Motor neuron (in vitro differentiated cells): ENCODE data around the gene SF1. TPM values are rescaled to one million over a fixed set of nuclear protein-coding genes. Genes with fewer than 3 reads are reported as not detected.
A peak's percentile ranks its signal among the peaks of the same experiment; 100 is the strongest.

ENCODE experiments used
- ATAC-seq, 8 experiments: fragments of 200-7000 bp; cut with Tn5 transposase; replicated peaks in 6 of 8; 2 replicates each; pipeline ENCODE4 v1.8.0; 2021; ENCODE audit warnings: mild to moderate bottlenecking in 8 of 8, moderate library complexity in 8 of 8
- H3K27ac ChIP-seq, 2 donors: fragments of 250-450 bp; sonication (Bioruptor Pico); 2 replicates each; pipeline ENCODE4 v1.9.0; 2021; ENCODE audit warnings: antibody characterized with exemption in 2 of 2, mild to moderate bottlenecking in 2 of 2, moderate library complexity in 1 of 2
- H3K4me1 ChIP-seq, 2 donors: fragments of 250-450 bp; sonication (Bioruptor Pico); replicated peaks in 1 of 2; 2 replicates each; pipeline ENCODE4 v1.6.1; 2021; ENCODE audit warnings: antibody characterized with exemption in 2 of 2, mild to moderate bottlenecking in 2 of 2, moderate library complexity in 1 of 2
- H3K4me3 ChIP-seq, 5 donors: fragments of 250-450 bp; sonication (Bioruptor Pico); 2 replicates each; pipeline ENCODE4 v1.9.0; 2021; ENCODE audit warnings: antibody characterized with exemption in 5 of 5, mild to moderate bottlenecking in 5 of 5, moderate library complexity in 4 of 5
- WGBS, 10 experiments: fragments of 450-650 bp; shearing (Covaris generic); methylation state at CpG; one replicate each; pipeline ENCODE4 v1.0.0; 2022; 5-methylcytosine and 5-hydroxymethylcytosine counted together
- in situ Hi-C, 9 experiments: fragments of 400-800 bp; cut with MboI; loops; one replicate each; pipeline ENCODE4 v1.15.0; 2021; ENCODE audit warnings: low sequenced_read_pairs in 9 of 9, low pct_unique_long_range_greater_than_20kb in 2 of 9; ENCODE audit not compliant: unreplicated experiment in 9 of 9
- total RNA-seq, 8 experiments: library from RNA; unstranded; fragments of 300-600 nt; gene quantifications; 2 replicates each; pipeline versions ENCODE4 v1.2.3 to v1.2.4, GENCODE V29; 2022

Gene SF1
- total RNA-seq, 8 experiments from 2014 or later: 65.8 to 317 (median 98.9) TPM

- 17 to 100% (median 87%) methylated on average over 1 to 7 of the region's 10 CpGs; no CpG with 5 or more reads in 2 of the 10 experiments for WGBS, 10 experiments
- Histone ChIP-seq H3K4me1 (no peaks in the 10 kb centered on the region), H3K27ac (no peak overlapping the region), H3K4me3 (no peak overlapping the region)
- in situ Hi-C loops: no loop called here
- no peak for ATAC-seq
Observed at GRCh38 chr11:64786308-64786707, 8.0 kb upstream of the SF1 start.

GRCh38 chr11:64784813-64785581 is 6.7 kb upstream of the SF1 start:
- no peak overlapping the region for H3K27ac ChIP-seq
- in situ Hi-C loops: no loop called here
- no peak overlapping the region for H3K4me3 ChIP-seq
- no peak for ATAC-seq
- no peaks in the 10 kb centered on the region for H3K4me1 ChIP-seq
- 75 to 95% (median 88%) methylated on average over 1 to 12 of the region's 12 CpGs for WGBS, 10 experiments

GRCh38 chr11:64778223-64778472 is 194 bp downstream of the SF1 start:
- no CpG with 5 or more reads among the region's 28 CpGs for WGBS, 10 experiments
- peak in 3 of 8 experiments; percentile 0 to 6 (median 3) for ATAC-seq
- peak overlapping the region; percentile 97 to 99 for H3K27ac ChIP-seq
- peaks cover 13 to 16% of the 10 kb centered on the region in 2 donors for H3K4me1 ChIP-seq
- H3K4me3 ChIP-seq: peak overlapping the region; percentile 65 to 96 (median 93)
- in situ Hi-C loops: no loop called here

GRCh38 chr11:64777449-64778222 is 706 bp downstream of the SF1 start:
- peak; percentile 0 to 14 (median 6) for ATAC-seq
- H3K4me3 ChIP-seq: peak overlapping the region; percentile 65 to 96 (median 93)
- in situ Hi-C loops: no loop called here
- H3K27ac ChIP-seq: peak overlapping the region; percentile 97 to 99
- peaks cover 13 to 16% of the 10 kb centered on the region in 2 donors for H3K4me1 ChIP-seq
- WGBS, 10 experiments: 0% methylated on average over 1 to 3 of the region's 98 CpGs; no CpG with 5 or more reads in 6 of the 10 experiments

- Histone ChIP-seq H3K4me3 (peak overlapping the region; percentile 65 to 96 (median 93)), H3K4me1 (peaks cover 13 to 16% of the 10 kb centered on the region in 2 donors), H3K27ac (no peak overlapping the region)
- in situ Hi-C loops: no loop called here
- no peak for ATAC-seq
- 0 to 63% (median 33%) methylated on average over 1 to 3 of the region's 3 CpGs; no CpG with 5 or more reads in 2 of the 10 experiments for WGBS, 10 experiments
Observed at GRCh38 chr11:64776875-64777274, 1.5 kb downstream of the SF1 start.

GRCh38 chr11:64776425-64776824 is 1.9 kb downstream of the SF1 start:
- H3K4me3 ChIP-seq: peak overlapping the region in 3 of 5 donors; percentile 74 to 96 (median 95)
- in situ Hi-C loops: no loop called here
- no peak overlapping the region for H3K27ac ChIP-seq
- ATAC-seq: no peak
- peaks cover 13 to 16% of the 10 kb centered on the region in 2 donors for H3K4me1 ChIP-seq
- WGBS, 10 experiments: 43 to 94% (median 88%) methylated on average over 3 to 6 of the region's 6 CpGs; no CpG with 5 or more reads in 1 of the 10 experiments

- H3K4me3 ChIP-seq: no peak overlapping the region
- WGBS, 10 experiments: 75 to 100% (median 90%) methylated on average over 1 to 3 of the region's 5 CpGs; no CpG with 5 or more reads in 1 of the 10 experiments
- ATAC-seq: no peak
- in situ Hi-C loops: no loop called here
- H3K27ac ChIP-seq: no peak overlapping the region
- H3K4me1 ChIP-seq: peaks cover 7 to 11% of the 10 kb centered on the region in 2 donors
Observed at GRCh38 chr11:64774144-64774543, 4.2 kb downstream of the SF1 start.

GRCh38 chr11:64772303-64773018 is 5.9 kb downstream of the SF1 start:
- Histone ChIP-seq H3K4me3 (no peak overlapping the region), H3K4me1 (peaks cover 7 to 11% of the 10 kb centered on the region in 2 donors), H3K27ac (no peak overlapping the region)
- peak in 2 of 8 experiments; percentile 20 to 24 for ATAC-seq
- 58 to 100% (median 93%) methylated on average over 2 to 3 of the region's 3 CpGs for WGBS, 10 experiments
- in situ Hi-C loops: no loop called here

- ATAC-seq: no peak
- Histone ChIP-seq H3K27ac (no peak overlapping the region), H3K4me3 (no peak overlapping the region), H3K4me1 (peaks cover 7 to 11% of the 10 kb centered on the region in 2 donors)
- in situ Hi-C loops: no loop called here
- 71 to 100% (median 88%) methylated on average over 1 to 2 of the region's 2 CpGs; no CpG with 5 or more reads in 2 of the 10 experiments for WGBS, 10 experiments
Observed at GRCh38 chr11:64771861-64772260, 6.5 kb downstream of the SF1 start.

- H3K27ac ChIP-seq: no peak overlapping the region
- H3K4me3 ChIP-seq: no peak overlapping the region
- H3K4me1 ChIP-seq: peaks cover 0 to 2% of the 10 kb centered on the region in 2 donors
- no peak for ATAC-seq
- in situ Hi-C loops: no loop called here
- WGBS, 10 experiments: 88 to 100% (median 94%) methylated on average over 1 to 11 of the region's 12 CpGs; no CpG with 5 or more reads in 6 of the 10 experiments
Observed at GRCh38 chr11:64770120-64770519, 8.2 kb downstream of the SF1 start.

GRCh38 chr11:64769283-64769682 is 9.1 kb downstream of the SF1 start:
- peaks cover 7 to 10% of the 10 kb centered on the region in 2 donors for H3K4me1 ChIP-seq
- no peak overlapping the region for H3K4me3 ChIP-seq
- ATAC-seq: no peak
- no peak overlapping the region for H3K27ac ChIP-seq
- WGBS, 10 experiments: 85 to 100% (median 98%) methylated on average over 1 to 6 of the region's 6 CpGs; no CpG with 5 or more reads in 2 of the 10 experiments
- in situ Hi-C loops: no loop called here

- ATAC-seq: no peak
- no peak overlapping the region for H3K27ac ChIP-seq
Observed at GRCh38 chr11:64768300-64768694, 10.0 kb downstream of the SF1 start.

More at GRCh38 chr11:64768300-64768694, 10.0 kb downstream of the SF1 start:
- Histone ChIP-seq H3K4me1 (peaks cover 17 to 20% of the 10 kb centered on the region in 2 donors), H3K4me3 (no peak overlapping the region)
- in situ Hi-C loops: no loop called here
- WGBS, 10 experiments: 70 to 100% (median 93%) methylated on average over 1 to 5 of the region's 6 CpGs; no CpG with 5 or more reads in 2 of the 10 experiments
